ENCODE measurements around the gene TAX1BP3. TPM values are rescaled to one million over a fixed set of nuclear protein-coding genes. Genes with fewer than 3 reads are reported as not detected.
A peak's percentile ranks its signal among the peaks of the same experiment; 100 is the strongest.

The TAX1BP3 gene
- total and polyA plus RNA-seq, 2 donors (not counting 1 experiment from before 2014, with no cell fraction given) = 121 to 141 TPM

GRCh38 chr17:3658784-3659449, 9.5 kb downstream of the TAX1BP3 start:
- Histone ChIP-seq H3K36me3 (ENCODE audit: control insufficient read depth, insufficient read depth, low read length) (peaks cover 30% of the 10 kb centered on the region), H3K4me2 (ENCODE audit: extremely low read depth, insufficient read depth, low read length) (peak overlapping the region; percentile 25), H3K9ac (ENCODE audit: insufficient read depth, low read length) (peak overlapping the region; percentile 7), H3K27ac (ENCODE audit: insufficient read depth, low read length) (peak overlapping the region; percentile 72), H2AFZ (ENCODE audit: low read length) (no peak overlapping the region), H3K27me3 (ENCODE audit: control insufficient read depth, insufficient read depth, low read length) (no peaks in the 10 kb centered on the region), H3K4me3 (replicated peaks in 1 of 4; ENCODE audit: control extremely low read depth in 1 of 4, insufficient read depth in 1 of 4, low read depth in 3 of 4, low read length in 4 of 4) (no peak overlapping the region), H3K4me1 (ENCODE audit: control insufficient read depth, extremely low read depth, insufficient read depth, low read length) (peaks cover 13% of the 10 kb centered on the region), H4K20me1 (ENCODE audit: control insufficient read depth, extremely low read depth, insufficient read depth, low read length) (no peaks in the 10 kb centered on the region), H3K79me2 (ENCODE audit: control insufficient read depth, insufficient read depth, low read length) (no peaks in the 10 kb centered on the region), H3K9me3 (ENCODE audit: control insufficient read depth, insufficient read depth, low read depth, low read length) (no peaks in the 10 kb centered on the region)
- no peak for DNase-seq (ENCODE audit: low read depth in 2 of 2)
- no peak for TF ChIP-seq EZH2 (IDR thresholded peaks at IDR 0.05; ENCODE audit: low read length, missing control alignments)
- no peak for TF ChIP-seq CTCF (conservative IDR thresholded peaks at IDR 0.05 in 1 of 2, IDR thresholded peaks at IDR 0.05 in 1 of 2; ENCODE audit: low read depth in 1 of 2, low read length in 2 of 2)

GRCh38 chr17:3657874-3658783, 10.2 kb downstream of the TAX1BP3 start:
- Histone ChIP-seq H3K36me3 (ENCODE audit: control insufficient read depth, insufficient read depth, low read length) (peaks cover 22% of the 10 kb centered on the region), H3K9ac (ENCODE audit: insufficient read depth, low read length) (no peak overlapping the region), H3K9me3 (ENCODE audit: control insufficient read depth, insufficient read depth, low read depth, low read length) (no peaks in the 10 kb centered on the region), H3K4me1 (ENCODE audit: control insufficient read depth, extremely low read depth, insufficient read depth, low read length) (peaks cover 13% of the 10 kb centered on the region), H2AFZ (ENCODE audit: low read length) (no peak overlapping the region), H3K4me2 (ENCODE audit: extremely low read depth, insufficient read depth, low read length) (no peak overlapping the region), H3K79me2 (ENCODE audit: control insufficient read depth, insufficient read depth, low read length) (no peaks in the 10 kb centered on the region), H3K27me3 (ENCODE audit: control insufficient read depth, insufficient read depth, low read length) (no peaks in the 10 kb centered on the region), H4K20me1 (ENCODE audit: control insufficient read depth, extremely low read depth, insufficient read depth, low read length) (no peaks in the 10 kb centered on the region), H3K27ac (ENCODE audit: insufficient read depth, low read length) (no peak overlapping the region), H3K4me3 (replicated peaks in 1 of 4; ENCODE audit: control extremely low read depth in 1 of 4, insufficient read depth in 1 of 4, low read depth in 3 of 4, low read length in 4 of 4) (no peak overlapping the region)
- TF ChIP-seq EZH2 (IDR thresholded peaks at IDR 0.05; ENCODE audit: low read length, missing control alignments) = no peak
- no peak for DNase-seq (ENCODE audit: low read depth in 2 of 2)

- Histone ChIP-seq H3K79me2 (ENCODE audit: control insufficient read depth, insufficient read depth, low read length) (no peaks in the 10 kb centered on the region), H3K9ac (ENCODE audit: insufficient read depth, low read length) (no peak overlapping the region), H2AFZ (ENCODE audit: low read length) (no peak overlapping the region), H3K4me2 (ENCODE audit: extremely low read depth, insufficient read depth, low read length) (no peak overlapping the region), H3K4me1 (ENCODE audit: control insufficient read depth, extremely low read depth, insufficient read depth, low read length) (peaks cover 13% of the 10 kb centered on the region), H4K20me1 (ENCODE audit: control insufficient read depth, extremely low read depth, insufficient read depth, low read length) (no peaks in the 10 kb centered on the region), H3K4me3 (replicated peaks in 1 of 4; ENCODE audit: control extremely low read depth in 1 of 4, insufficient read depth in 1 of 4, low read depth in 3 of 4, low read length in 4 of 4) (no peak overlapping the region), H3K27ac (ENCODE audit: insufficient read depth, low read length) (no peak overlapping the region), H3K36me3 (ENCODE audit: control insufficient read depth, insufficient read depth, low read length) (peaks cover 20% of the 10 kb centered on the region), H3K27me3 (ENCODE audit: control insufficient read depth, insufficient read depth, low read length) (no peaks in the 10 kb centered on the region), H3K9me3 (ENCODE audit: control insufficient read depth, insufficient read depth, low read depth, low read length) (no peaks in the 10 kb centered on the region)
- TF ChIP-seq EZH2 (IDR thresholded peaks at IDR 0.05; ENCODE audit: low read length, missing control alignments) (no peak), CTCF (conservative IDR thresholded peaks at IDR 0.05 in 1 of 2, IDR thresholded peaks at IDR 0.05 in 1 of 2; ENCODE audit: low read depth in 1 of 2, low read length in 2 of 2) (no peak)
- DNase-seq (ENCODE audit: low read depth in 2 of 2) = no peak
Observed at GRCh38 chr17:3657588-3657869, 10.8 kb downstream of the TAX1BP3 start.
